IPS-15b (cell line): ENCODE measurements around the gene PHF14.

Source experiments
- H3K27me3 ChIP-seq: one replicate; pipeline ENCODE4 v1.6.1; 2013; ENCODE audit warnings: low read length; ENCODE audit not compliant: control insufficient read depth, insufficient read depth
- H3K36me3 ChIP-seq: one replicate; pipeline ENCODE4 v1.6.1; 2013; ENCODE audit warnings: low read length; ENCODE audit not compliant: control insufficient read depth, insufficient read depth
- H3K4me1 ChIP-seq: one replicate; pipeline ENCODE4 v1.6.1; 2013; ENCODE audit warnings: mild to moderate bottlenecking, low read length; ENCODE audit not compliant: control insufficient read depth, insufficient read depth
- H3K4me3 ChIP-seq: one replicate; pipeline ENCODE4 v1.5.1; 2013; ENCODE audit warnings: low read depth, low read length
- H3K9ac ChIP-seq: one replicate; pipeline ENCODE4 v1.6.1; 2013; ENCODE audit warnings: low read depth, mild to moderate bottlenecking, low read length
- H3K9me3 ChIP-seq: one replicate; pipeline ENCODE4 v1.6.1; 2013; ENCODE audit warnings: mild to moderate bottlenecking, low read length; ENCODE audit not compliant: control insufficient read depth, insufficient read depth

Gene PHF14

DNA sequence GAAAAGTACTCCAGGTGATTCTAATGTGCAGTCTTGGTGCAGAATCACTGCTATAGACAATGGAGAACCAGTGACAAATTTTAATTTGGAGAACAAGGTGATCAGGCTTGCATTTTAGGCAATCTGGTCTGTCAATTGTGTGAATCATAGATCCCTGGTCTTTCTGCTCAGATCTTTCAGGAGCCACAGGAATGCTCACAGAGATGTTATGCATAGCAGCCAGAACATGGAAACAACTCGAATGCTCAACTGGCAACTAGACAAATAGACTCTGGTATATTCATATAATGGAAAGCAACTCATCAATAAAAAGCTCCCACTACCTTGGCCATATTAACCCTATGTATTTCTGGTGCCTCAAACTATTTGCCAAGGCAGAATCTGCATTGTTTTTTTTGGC is 209.1 kb downstream of the PHF14 start:
- Histone ChIP-seq H3K36me3 (no peaks in the 10 kb centered on the region), H3K4me1 (peaks cover 3% of the 10 kb centered on the region), H3K4me3 (no peak overlapping the region), H3K9me3 (peaks cover 12% of the 10 kb centered on the region), H3K27me3 (peaks cover 70% of the 10 kb centered on the region), H3K9ac (no peak overlapping the region)

GRCh38 chr7:11185179-11185815 is 211.6 kb downstream of the PHF14 start:
- peaks cover 3% of the 10 kb centered on the region for H3K4me1 ChIP-seq
- no peak overlapping the region for H3K4me3 ChIP-seq
- H3K36me3 ChIP-seq = no peaks in the 10 kb centered on the region
- H3K9me3 ChIP-seq = peaks cover 12% of the 10 kb centered on the region
- peaks cover 81% of the 10 kb centered on the region for H3K27me3 ChIP-seq
- H3K9ac ChIP-seq = no peak overlapping the region

- Histone ChIP-seq H3K36me3 (no peaks in the 10 kb centered on the region), H3K9ac (no peak overlapping the region), H3K4me3 (no peak overlapping the region), H3K9me3 (peaks cover 12% of the 10 kb centered on the region), H3K4me1 (peaks cover 21% of the 10 kb centered on the region), H3K27me3 (peaks cover 68% of the 10 kb centered on the region)
These were observed 215.0 kb downstream of the PHF14 start for GRCh38 chr7:11188529-11189310.

- H3K4me3 ChIP-seq = no peak overlapping the region
- H3K36me3 ChIP-seq = no peaks in the 10 kb centered on the region
- H3K9ac ChIP-seq = no peak overlapping the region
- peaks cover 24% of the 10 kb centered on the region for H3K4me1 ChIP-seq
- H3K27me3 ChIP-seq = peaks cover 56% of the 10 kb centered on the region
- H3K9me3 ChIP-seq = no peaks in the 10 kb centered on the region
These were observed 217.4 kb downstream of the PHF14 start for GRCh38 chr7:11191081-11191480.

DNA sequence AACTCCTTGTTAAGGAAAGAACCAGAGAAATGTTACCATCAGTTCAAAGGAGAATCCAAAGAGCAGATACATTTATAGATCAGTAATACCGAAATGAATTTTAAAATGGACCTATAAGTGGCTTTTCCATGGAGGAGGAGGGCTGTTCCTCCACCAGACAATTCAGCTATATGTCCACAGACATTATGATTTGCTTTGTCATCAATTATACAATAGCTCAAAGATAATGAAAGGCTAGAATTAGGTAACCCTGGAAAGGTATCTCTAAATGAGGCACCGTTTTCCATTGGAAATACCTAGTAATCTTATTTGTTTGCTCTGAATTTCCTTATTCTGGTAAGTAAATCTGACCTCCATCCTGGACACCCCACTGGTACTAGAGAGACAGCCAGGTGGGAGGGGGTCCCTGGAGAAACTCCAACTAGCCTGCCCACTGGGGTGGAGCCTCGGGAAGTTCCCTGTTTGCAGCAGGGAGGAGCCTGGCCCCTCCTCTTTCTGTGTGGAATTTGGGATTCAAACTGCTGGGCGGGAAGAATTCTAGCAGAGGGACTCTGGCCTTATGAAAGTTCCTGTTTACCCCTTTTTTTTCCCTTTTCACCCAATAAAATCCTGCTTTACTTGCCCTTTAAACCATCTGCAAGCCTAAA is 218.0 kb downstream of the PHF14 start:
- H3K4me3 ChIP-seq = no peak overlapping the region
- H3K4me1 ChIP-seq = peaks cover 24% of the 10 kb centered on the region
- peaks cover 49% of the 10 kb centered on the region for H3K27me3 ChIP-seq
- no peaks in the 10 kb centered on the region for H3K36me3 ChIP-seq
- H3K9ac ChIP-seq = no peak overlapping the region
- no peaks in the 10 kb centered on the region for H3K9me3 ChIP-seq

DNA sequence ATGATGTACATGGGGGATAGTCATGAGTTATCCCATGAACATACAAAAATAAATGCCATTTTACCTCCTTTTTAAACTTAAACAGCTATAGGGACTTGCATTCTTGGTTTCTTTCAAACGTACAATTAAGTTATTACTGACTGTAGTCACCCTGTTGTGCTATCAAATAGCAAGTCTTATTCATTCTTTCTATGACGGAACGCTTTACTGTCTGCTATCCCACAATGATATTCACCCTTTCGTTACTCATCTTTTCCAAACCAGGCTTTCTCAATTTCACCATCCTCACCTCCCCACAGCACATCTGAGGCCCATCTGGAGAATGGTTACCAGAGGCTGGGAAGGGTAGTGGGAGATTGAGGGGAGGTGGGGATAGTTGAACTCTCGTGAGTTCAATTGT is 218.8 kb downstream of the PHF14 start:
- H3K9me3 ChIP-seq = no peaks in the 10 kb centered on the region
- H3K4me3 ChIP-seq = peak overlapping the region; percentile 47
- peaks cover 24% of the 10 kb centered on the region for H3K4me1 ChIP-seq
- H3K9ac ChIP-seq = no peak overlapping the region
- H3K27me3 ChIP-seq = peaks cover 41% of the 10 kb centered on the region
- no peaks in the 10 kb centered on the region for H3K36me3 ChIP-seq

DNA sequence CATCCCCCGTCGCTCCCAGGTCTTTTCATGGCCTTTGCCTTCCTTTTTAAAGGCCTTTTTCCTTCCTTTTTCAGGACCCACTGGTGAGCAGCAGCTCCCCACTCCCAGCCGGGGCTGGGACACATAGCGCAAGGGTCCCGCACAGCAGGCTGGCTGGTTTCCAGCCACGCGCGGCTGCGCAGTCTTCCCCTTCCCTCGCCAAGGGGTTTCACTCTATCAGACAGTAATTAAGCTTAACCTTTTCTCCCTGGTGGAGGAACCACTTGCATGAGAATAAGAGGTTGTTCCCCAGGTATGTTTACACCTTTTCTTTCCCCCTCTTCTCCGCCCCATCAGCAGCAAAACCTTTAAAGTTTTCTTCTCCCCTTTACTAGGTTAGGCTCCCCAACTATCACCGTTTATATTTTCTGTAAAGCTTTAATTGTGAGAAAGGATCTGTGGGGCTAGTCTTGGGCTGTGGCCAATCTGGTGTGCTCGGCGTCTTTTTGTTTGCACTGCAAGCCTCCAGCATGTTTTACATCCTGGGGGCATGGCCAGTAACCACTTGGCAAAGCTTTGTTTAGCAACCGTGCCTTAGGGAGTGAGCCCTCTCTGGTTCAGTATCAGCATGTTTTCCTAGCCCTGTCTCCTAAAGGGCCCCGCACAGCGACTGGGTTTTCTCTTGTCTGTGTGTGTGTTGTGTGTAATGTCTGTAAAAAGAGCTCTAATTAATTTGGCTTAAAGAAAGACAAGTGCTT is 219.6 kb downstream of the PHF14 start:
- Histone ChIP-seq H3K9ac (no peak overlapping the region), H3K36me3 (no peaks in the 10 kb centered on the region), H3K4me1 (peaks cover 24% of the 10 kb centered on the region), H3K27me3 (peaks cover 33% of the 10 kb centered on the region), H3K9me3 (no peaks in the 10 kb centered on the region), H3K4me3 (peak overlapping the region; percentile 47)

- Histone ChIP-seq H3K4me1 (peaks cover 24% of the 10 kb centered on the region), H3K9ac (no peak overlapping the region), H3K4me3 (no peak overlapping the region), H3K9me3 (no peaks in the 10 kb centered on the region), H3K36me3 (no peaks in the 10 kb centered on the region), H3K27me3 (peaks cover 27% of the 10 kb centered on the region)
These were observed 220.2 kb downstream of the PHF14 start for GRCh38 chr7:11193888-11194287.

DNA sequence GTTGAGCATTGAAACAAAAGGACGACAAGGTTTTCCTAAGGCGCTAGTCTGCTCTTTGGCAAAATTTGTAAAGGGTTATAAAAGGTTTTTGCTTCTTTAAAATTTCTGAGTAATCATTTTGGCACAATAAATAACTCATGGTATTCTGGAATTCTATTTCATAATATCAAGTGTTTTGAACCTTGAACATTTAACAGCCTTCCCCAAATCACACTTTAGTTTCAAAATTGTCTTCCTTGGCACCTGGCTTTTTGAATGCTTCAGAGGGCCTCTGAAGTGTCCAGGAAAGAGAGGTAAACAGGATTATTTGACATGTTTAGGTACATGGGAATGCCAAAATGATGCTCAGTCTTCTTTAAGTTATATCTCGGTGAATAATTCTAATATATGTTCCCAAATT is 220.8 kb downstream of the PHF14 start:
- Histone ChIP-seq H3K9ac (no peak overlapping the region), H3K9me3 (no peaks in the 10 kb centered on the region), H3K4me3 (no peak overlapping the region), H3K27me3 (peaks cover 25% of the 10 kb centered on the region), H3K4me1 (peaks cover 24% of the 10 kb centered on the region), H3K36me3 (no peaks in the 10 kb centered on the region)

GRCh38 chr7:11195502-11195901 is 221.8 kb downstream of the PHF14 start:
- H3K9ac ChIP-seq = no peak overlapping the region
- peaks cover 25% of the 10 kb centered on the region for H3K27me3 ChIP-seq
- peaks cover 24% of the 10 kb centered on the region for H3K4me1 ChIP-seq
- H3K4me3 ChIP-seq = no peak overlapping the region
- no peaks in the 10 kb centered on the region for H3K36me3 ChIP-seq
- no peaks in the 10 kb centered on the region for H3K9me3 ChIP-seq

DNA sequence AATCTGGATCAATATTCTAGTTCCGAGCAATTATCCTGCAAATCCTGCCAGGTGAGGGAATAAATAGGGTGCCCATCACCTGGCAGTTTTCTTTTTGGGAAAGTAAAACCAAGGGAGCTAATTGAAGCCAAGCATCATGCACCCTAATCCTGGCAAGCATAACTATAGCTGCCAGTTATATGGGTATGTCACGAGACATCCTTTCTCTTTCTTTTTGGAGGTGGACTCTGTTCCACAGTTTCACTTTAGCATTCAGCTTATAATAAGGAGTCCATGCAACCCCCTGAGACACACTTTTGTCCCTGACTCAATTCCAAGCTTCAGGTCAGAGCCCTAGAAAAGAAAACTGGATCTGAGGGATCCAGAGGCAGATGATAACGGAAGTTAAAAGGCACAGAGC is 222.5 kb downstream of the PHF14 start:
- Histone ChIP-seq H3K4me3 (no peak overlapping the region), H3K9me3 (no peaks in the 10 kb centered on the region), H3K27me3 (peaks cover 21% of the 10 kb centered on the region), H3K36me3 (no peaks in the 10 kb centered on the region), H3K4me1 (peaks cover 20% of the 10 kb centered on the region), H3K9ac (no peak overlapping the region)
